GM12878 (cell line): Measurements from ENCODE around the gene GIT1. TPM values are rescaled to one million over a fixed set of nuclear protein-coding genes. Genes with fewer than 3 reads are reported as not detected.

ENCODE experiments used
- ATAC-seq: fragments of 200-7000 bp; cut with Tn5 transposase; 3 replicates; pipeline ENCODE4 v1.9.1; 2020; ENCODE audit warnings: mild to moderate bottlenecking, moderate library complexity
- BruUV-seq: library from RNA; stranded (reverse); fragments of 400-500 nt; replicated peaks from 2 replicates; lab custom pipeline; 2021; lab: Mats Ljungman, UMichigan
- CTCF ChIA-PET: fragments of 300-600 bp; sonication (Branson Sonifier 250); formaldehyde crosslinking; extraction: SDS; loops from one replicate; lab custom pipeline; 2021; ENCODE audit warnings: inconsistent platforms; lab: Yijun Ruan, JAX
- POLR2A ChIA-PET: fragments of 350-600 bp; formaldehyde crosslinking; extraction: SDS; loops from one replicate; lab custom pipeline; 2021; ENCODE audit warnings: inconsistent platforms; lab: Charles Lee
- RAD21 ChIA-PET: fragments of 300-600 bp; sonication (Branson Sonifier 250); formaldehyde crosslinking; loops from one replicate; lab custom pipeline; 2023; ENCODE audit warnings: antibody characterized with exemption; ENCODE audit not compliant: unreplicated experiment; lab: Charles Lee
- SMC1A ChIA-PET: fragments of 300-600 bp; sonication (Branson Sonifier 250); formaldehyde crosslinking; loops from one replicate; lab custom pipeline; 2023; ENCODE audit not compliant: unreplicated experiment, uncharacterized antibody; lab: Charles Lee
- DNase-seq: peaks from one replicate; pipeline ENCODE4 v3.0.0-alpha.2; 2011; ENCODE audit warnings: low read depth, low spot score
- FAIRE-seq: peaks from 3 replicates; lab custom pipeline; 2011; peaks lifted over from hg19 to GRCh38; lab: Jason Lieb, UNC
- H2AFZ ChIP-seq: 2 replicates; pipeline ENCODE4 v1.6.0; 2011; ENCODE audit warnings: low read depth, low read length, control low read depth; ENCODE audit not compliant: control insufficient read depth
- H3K27ac ChIP-seq: 2 replicates; pipeline ENCODE4 v1.5.1; 2011; ENCODE audit warnings: control low read depth; ENCODE audit not compliant: control insufficient read depth, insufficient read depth
- H3K27me3 ChIP-seq, 2 experiments: replicated peaks in 1 of 2; 2 replicates each; pipeline versions ENCODE4 v1.6.0 to v1.6.1; 2011; ENCODE audit warnings: low read length in 1 of 2; ENCODE audit not compliant: control insufficient read depth in 2 of 2, insufficient read depth in 2 of 2
- H3K36me3 ChIP-seq, 2 experiments: 2 replicates each; pipeline ENCODE4 v1.5.1; 2011; ENCODE audit warnings: low read length in 1 of 2; ENCODE audit not compliant: control insufficient read depth in 2 of 2, insufficient read depth in 2 of 2
- H3K4me1 ChIP-seq: 2 replicates; pipeline ENCODE4 v1.6.1; 2011; ENCODE audit warnings: mild to moderate bottlenecking, low read length, moderate library complexity, mixed read lengths; ENCODE audit not compliant: control insufficient read depth, insufficient read depth
- H3K4me2 ChIP-seq: 2 replicates; pipeline ENCODE4 v1.6.0; 2011; ENCODE audit warnings: control low read depth; ENCODE audit not compliant: control insufficient read depth, insufficient read depth
- H3K4me3 ChIP-seq: fragments of 200-600 bp; sonication (generic); 2 replicates; pipeline ENCODE4 v1.5.1; 2016
- H3K79me2 ChIP-seq: 2 replicates; pipeline ENCODE4 v1.6.0; 2011; ENCODE audit warnings: low read length; ENCODE audit not compliant: control insufficient read depth, insufficient read depth
- H3K9ac ChIP-seq: 2 replicates; pipeline ENCODE4 v1.8.0; 2011; ENCODE audit warnings: low read length, control low read depth, mixed read lengths; ENCODE audit not compliant: control insufficient read depth, insufficient read depth
- H3K9me3 ChIP-seq: replicated peaks from 3 replicates; pipeline ENCODE4 v1.5.1; 2011; ENCODE audit warnings: mild to moderate bottlenecking, low read length; ENCODE audit not compliant: control insufficient read depth, insufficient read depth
- H4K20me1 ChIP-seq: 2 replicates; pipeline ENCODE4 v1.6.0; 2011; ENCODE audit not compliant: control insufficient read depth, insufficient read depth
- BCL3 ChIP-seq: IDR thresholded peaks from 2 replicates; pipeline ENCODE4 v1.6.1; 2011; ENCODE audit warnings: borderline replicate concordance, low read depth, mild to moderate bottlenecking, moderate library complexity, low read length; ENCODE audit not compliant: insufficient read depth, poor library complexity, severe bottlenecking
- CREM ChIP-seq: IDR thresholded peaks from 2 replicates; pipeline ENCODE4 v1.6.1; 2014; ENCODE audit warnings: antibody characterized with exemption, low read depth
- CTCF ChIP-seq, 3 experiments: IDR thresholded peaks in 2 of 3; conservative IDR thresholded peaks in 1 of 3; 2 replicates each; pipeline ENCODE4 v1.5.1; 2011; ENCODE audit warnings: low read depth in 3 of 3, low read length in 3 of 3, mild to moderate bottlenecking in 3 of 3, control low read depth in 2 of 3, moderate library complexity in 2 of 3, inconsistent platforms in 1 of 3, mixed read lengths in 1 of 3; ENCODE audit not compliant: control insufficient read depth in 2 of 3, insufficient read depth in 1 of 3; ENCODE audit errors: extremely low read depth in 1 of 3
- MYC ChIP-seq: IDR thresholded peaks from 2 replicates; pipeline ENCODE4 v1.6.1; 2011; ENCODE audit warnings: mild to moderate bottlenecking, low read length, moderate library complexity, inconsistent platforms; ENCODE audit not compliant: insufficient read depth, insufficient replicate concordance, insufficient read length, severe bottlenecking
- NFYA ChIP-seq: IDR thresholded peaks from 2 replicates; pipeline ENCODE4 v1.6.1; 2011; ENCODE audit warnings: low read depth, mild to moderate bottlenecking, low read length, improper control_type of control experiment, borderline replicate concordance
- NFYB ChIP-seq: IDR thresholded peaks from 2 replicates; pipeline ENCODE4 v1.6.1; 2011; ENCODE audit warnings: low read depth, mild to moderate bottlenecking, low read length, improper control_type of control experiment, moderate library complexity; ENCODE audit not compliant: insufficient read depth
- POLR2A ChIP-seq: IDR thresholded peaks from 2 replicates; pipeline ENCODE4 v1.6.1; 2011; ENCODE audit warnings: low read depth, mild to moderate bottlenecking, low read length
- RAD51 ChIP-seq: fragments of 450-650 bp; IDR thresholded peaks from 2 replicates; pipeline ENCODE4 v1.6.1; 2016; ENCODE audit warnings: moderate library complexity, mild to moderate bottlenecking, inconsistent platforms
- SMC3 ChIP-seq: IDR thresholded peaks from 2 replicates; pipeline ENCODE4 v1.6.1; 2011; ENCODE audit warnings: low read length, improper control_type of control experiment, borderline replicate concordance
- STAT3 ChIP-seq: IDR thresholded peaks from 2 replicates; pipeline ENCODE4 v1.6.1; 2011; ENCODE audit warnings: low read depth, low read length, improper control_type of control experiment
- SUZ12 ChIP-seq: fragments of 200-600 bp; sonication (generic); IDR thresholded peaks from one replicate; pipeline ENCODE4 v1.6.1; 2018; ENCODE audit warnings: antibody characterized with exemption, mild to moderate bottlenecking; ENCODE audit not compliant: unreplicated experiment
- TAF1 ChIP-seq: IDR thresholded peaks from 2 replicates; pipeline ENCODE4 v1.6.1; 2011; ENCODE audit warnings: mild to moderate bottlenecking, low read depth, low read length, borderline replicate concordance
- USF2 ChIP-seq: IDR thresholded peaks from 2 replicates; pipeline ENCODE4 v1.6.1; 2011; ENCODE audit warnings: low read depth, low read length, improper control_type of control experiment, borderline replicate concordance
- ZBED1 ChIP-seq: IDR thresholded peaks from 2 replicates; pipeline ENCODE4 v1.6.1; 2016; ENCODE audit warnings: borderline replicate concordance
- WGBS: methylation state at CpG from one replicate; pipeline ENCODE4 v1.1.6; 2016; ENCODE audit warnings: low lambda C conversion rate; ENCODE audit not compliant: insufficient replicate concordance, insufficient coverage; ENCODE audit errors: missing lambda C conversion rate; 5-methylcytosine and 5-hydroxymethylcytosine counted together
- in situ Hi-C: fragments of 300-500 bp; cut with MboI; formaldehyde crosslinking; loops from 9 replicates; pipeline ENCODE4 v1.14.3; 2018; ENCODE audit warnings: mixed read lengths
- intact Hi-C: fragments of 100-400 bp; cut with micrococcal nuclease; formaldehyde crosslinking; loops from one replicate; pipeline ENCODE4 v1.14.2; 2022; ENCODE audit not compliant: unreplicated experiment
- polyA plus RNA-seq, 11 experiments: library from polyadenylated mRNA; depleted of rRNA in 4 of 11; unstranded in 6 of 11; stranded (reverse) in 5 of 11; fragments of >200 nt; fragmentation: Nextera tagmentation in 4 of 11; fragmentation: Illumina TruSeq in 1 of 11; extraction: Ambion mirVana in 4 of 11; extraction: Trizol in 1 of 11; gene quantifications; 1 replicate in 1 of 11; 2 replicates in 10 of 11; pipeline versions ENCODE4 v1.2.1 to v1.2.3, GENCODE V29; 2011 to 2016; ENCODE audit warnings: inconsistent platforms in 2 of 11, missing spikeins in 2 of 11, low read depth in 1 of 11
- total RNA-seq, 4 experiments: library from RNA; depleted of rRNA in 3 of 4; stranded (reverse); fragments of >200 nt in 3 of 4; fragmentation: Illumina TruSeq in 1 of 4; extraction: Trizol in 1 of 4; gene quantifications; 2 replicates each; pipeline versions ENCODE4 v1.2.1 to v1.2.3, GENCODE V29; 2013 to 2021

Gene GIT1
- total and polyA plus RNA-seq, 10 of the 15 experiments (the other 5 are each of a cell fraction or from before 2014, with no cell fraction given) = 0.24 to 45.3 (median 20.9) TPM

DNA sequence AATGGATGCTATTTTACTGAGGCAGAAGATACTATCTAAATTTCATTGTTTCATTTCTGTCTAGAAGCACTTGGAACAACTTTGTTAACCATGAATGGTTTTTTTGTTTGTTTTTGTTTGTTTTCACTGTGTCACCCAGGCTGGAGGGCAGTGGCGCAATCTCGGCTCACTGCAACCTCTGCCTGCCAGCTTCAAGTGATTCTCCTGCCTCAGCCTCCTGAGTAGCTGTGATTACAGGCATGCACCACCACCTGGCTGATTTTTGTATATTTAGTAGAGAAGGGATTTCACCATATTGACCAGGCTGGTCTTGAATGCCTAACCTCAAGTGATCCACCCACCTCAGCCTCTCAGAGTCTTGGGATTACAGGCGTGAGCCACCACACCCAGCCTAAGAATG lies 63.1 kb downstream of the GIT1 start (continued):
- TF ChIP-seq SUZ12 = no peak
- TF ChIP-seq NFYB = no peak
- TF ChIP-seq MYC = no peak
- no peak for TF ChIP-seq NFYA
- no peak for TF ChIP-seq BCL3
- no peak for TF ChIP-seq CREM

DNA sequence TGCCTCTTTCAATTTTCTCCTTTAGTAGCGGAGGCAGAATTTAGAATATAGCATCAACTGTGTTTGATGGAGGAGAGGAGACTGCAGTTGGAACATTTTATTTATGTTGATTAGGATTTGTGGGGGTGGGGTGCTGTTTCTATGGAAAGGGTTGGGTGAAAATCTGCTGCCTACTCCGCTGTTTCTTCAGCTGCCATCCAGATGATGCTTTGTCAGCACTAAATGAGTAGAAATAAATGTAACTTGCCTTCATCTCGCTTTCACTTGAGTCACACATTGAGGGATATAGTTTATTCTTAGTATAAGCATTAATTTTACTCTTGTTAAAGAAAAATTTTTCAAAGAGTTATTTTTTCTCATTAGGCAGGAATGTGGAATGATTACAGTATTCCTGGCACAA lies 64.8 kb downstream of the GIT1 start:
- H3K4me2 ChIP-seq = no peak overlapping the region
- no TSS peak for BruUV-seq
- FAIRE-seq (no peak), ATAC-seq (no peak), DNase-seq (no peak)
- ChIA-PET POLR2A (interaction anchor here (0.6 kb wide), 1 partner anchor 9 kb away, joined by 3 read pairs; no protein-coding TSS in a partner anchor), CTCF (interaction anchor here (0.6 to 3.3 kb wide), 6 partner anchors 9 to 559 kb away, joined by 3 to 16 read pairs (median 7); no protein-coding TSS in a partner anchor), SMC1A (interaction anchor here (1.1 to 2.2 kb wide), 2 partner anchors 9 to 155 kb away, joined by 3 to 10 read pairs; no protein-coding TSS in a partner anchor), RAD21 (no interaction called here)
- H3K36me3 ChIP-seq = peaks cover 0 to 19% of the 10 kb centered on the region in 2 experiments
- H3K27ac ChIP-seq = no peak overlapping the region
- TF ChIP-seq CTCF (IDR thresholded peaks at IDR 0.05 in 2 of 3, conservative IDR thresholded peaks at IDR 0.05 in 1 of 3; ENCODE audit: control insufficient read depth in 2 of 3, extremely low read depth in 1 of 3, insufficient read depth in 1 of 3, low read depth in 3 of 3, low read length in 3 of 3) (no peak), POLR2A (no peak), ZBED1 (no peak), SMC3 (no peak), RAD51 (no peak), USF2 (no peak), TAF1 (no peak), STAT3 (no peak)
- no peak overlapping the region for H3K4me3 ChIP-seq
- no peak overlapping the region for H2AFZ ChIP-seq
- H3K79me2 ChIP-seq = no peaks in the 10 kb centered on the region
- no peak overlapping the region for H3K9ac ChIP-seq
- no peaks in the 10 kb centered on the region for H4K20me1 ChIP-seq
- 100% methylated on average over 3 of the region's 3 CpGs for WGBS
- in situ Hi-C loops (no loop called here), intact Hi-C loops (no loop called here)
- no peaks in the 10 kb centered on the region for H3K27me3 ChIP-seq
- no peaks in the 10 kb centered on the region for H3K9me3 ChIP-seq
- H3K4me1 ChIP-seq = no peaks in the 10 kb centered on the region
